Measurements from ENCODE around the gene RBMS3. TPM values are rescaled to one million over a fixed set of nuclear protein-coding genes. Genes with fewer than 3 reads are reported as not detected.
"Not testable (repeated sequence)": the region's sequence is repeated elsewhere in the genome, so short reads cannot be mapped to it uniquely, and the experiment has no call there.

Gene RBMS3
- total and polyA plus RNA-seq, 4 donors, result 4.8 to 117 (median 29.4) TPM

DNA sequence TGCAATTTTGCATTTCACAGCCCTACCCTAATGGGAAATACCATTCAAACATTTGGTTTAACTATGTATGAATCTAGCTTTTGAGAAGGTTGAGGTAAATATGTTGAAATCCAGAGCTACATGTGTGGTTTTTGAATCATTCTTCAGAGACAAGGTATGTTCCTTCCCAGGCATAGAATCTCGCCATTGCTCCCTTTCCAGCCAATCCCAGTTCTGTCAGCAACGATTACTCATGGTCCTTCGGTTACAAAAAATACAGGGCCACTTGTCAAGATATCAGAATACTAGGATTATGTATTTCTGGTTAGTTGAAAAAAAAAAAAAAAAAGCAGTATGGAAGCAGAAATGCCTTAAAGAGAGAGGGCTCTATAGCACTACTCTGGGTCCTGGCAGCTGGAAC is 182.4 kb downstream of the RBMS3 start:
- no peak for ATAC-seq (ENCODE audit: insufficient read depth, low FRiP score)
- Histone ChIP-seq H3K27me3 (ENCODE audit: control insufficient read depth in 3 of 3, insufficient read depth in 3 of 3, low read length in 2 of 3) (no peaks in the 10 kb centered on the region), H3K36me3 (ENCODE audit: control insufficient read depth in 4 of 4, insufficient read depth in 4 of 4, low read length in 4 of 4) (no peaks in the 10 kb centered on the region), H3K4me1 (ENCODE audit: control insufficient read depth in 5 of 5, insufficient read depth in 5 of 5, low read length in 5 of 5) (peaks cover 0 to 9% (median 2%) of the 10 kb centered on the region in 5 donors), H3K9me3 (ENCODE audit: control insufficient read depth in 4 of 4, insufficient read depth in 3 of 4, low read length in 3 of 4) (no peaks in the 10 kb centered on the region), H3K27ac (ENCODE audit: low read depth in 1 of 2, low read length in 1 of 2) (no peak overlapping the region), H3K9ac (ENCODE audit: insufficient read depth in 1 of 2, low read length in 2 of 2) (no peak overlapping the region), H3K4me3 (no peak overlapping the region)
- DNase-seq, result no peak
- no peak for TF ChIP-seq CTCF (IDR thresholded peaks at IDR 0.05; ENCODE audit: control extremely low read depth, extremely low read depth)
- WGBS, 2 donors, result 91 to 96% methylated on average over 3 of the region's 3 CpGs

- DNase-seq (no peak), ATAC-seq (ENCODE audit: insufficient read depth, low FRiP score) (no peak)
- peaks cover 0 to 9% (median 2%) of the 10 kb centered on the region in 5 donors for H3K4me1 ChIP-seq (ENCODE audit: control insufficient read depth in 5 of 5, insufficient read depth in 5 of 5, low read length in 5 of 5)
- no peak overlapping the region for H3K4me3 ChIP-seq
- H3K27me3 ChIP-seq (ENCODE audit: control insufficient read depth in 3 of 3, insufficient read depth in 3 of 3, low read length in 2 of 3), result no peaks in the 10 kb centered on the region
- TF ChIP-seq CTCF (IDR thresholded peaks at IDR 0.05; ENCODE audit: control extremely low read depth, extremely low read depth), result no peak
- H3K36me3 ChIP-seq (ENCODE audit: control insufficient read depth in 4 of 4, insufficient read depth in 4 of 4, low read length in 4 of 4), result no peaks in the 10 kb centered on the region
- no peak overlapping the region for H3K9ac ChIP-seq (ENCODE audit: insufficient read depth in 1 of 2, low read length in 2 of 2)
- H3K27ac ChIP-seq (ENCODE audit: low read depth in 1 of 2, low read length in 1 of 2), result no peak overlapping the region
- WGBS, 2 donors, result 42 to 68% methylated on average over 2 of the region's 2 CpGs
- H3K9me3 ChIP-seq (ENCODE audit: control insufficient read depth in 4 of 4, insufficient read depth in 3 of 4, low read length in 3 of 4), result no peaks in the 10 kb centered on the region
Measured at GRCh38 chr3:29465836-29466235, 185.0 kb downstream of the RBMS3 start.

GRCh38 chr3:29466442-29466841 is 185.6 kb downstream of the RBMS3 start:
- Histone ChIP-seq H3K27ac (ENCODE audit: low read depth in 1 of 2, low read length in 1 of 2) (no peak overlapping the region), H3K4me1 (ENCODE audit: control insufficient read depth in 5 of 5, insufficient read depth in 5 of 5, low read length in 5 of 5) (peaks cover 0 to 9% (median 2%) of the 10 kb centered on the region in 5 donors), H3K36me3 (ENCODE audit: control insufficient read depth in 4 of 4, insufficient read depth in 4 of 4, low read length in 4 of 4) (no peaks in the 10 kb centered on the region), H3K9ac (ENCODE audit: insufficient read depth in 1 of 2, low read length in 2 of 2) (no peak overlapping the region), H3K27me3 (ENCODE audit: control insufficient read depth in 3 of 3, insufficient read depth in 3 of 3, low read length in 2 of 3) (no peaks in the 10 kb centered on the region), H3K4me3 (no peak overlapping the region), H3K9me3 (ENCODE audit: control insufficient read depth in 4 of 4, insufficient read depth in 3 of 4, low read length in 3 of 4) (no peaks in the 10 kb centered on the region)
- DNase-seq, result no peak
- no peak for TF ChIP-seq CTCF (IDR thresholded peaks at IDR 0.05; ENCODE audit: control extremely low read depth, extremely low read depth)
- no peak for ATAC-seq (ENCODE audit: insufficient read depth, low FRiP score)
- 61 to 77% methylated on average over 2 of the region's 2 CpGs for WGBS, 2 donors

DNA sequence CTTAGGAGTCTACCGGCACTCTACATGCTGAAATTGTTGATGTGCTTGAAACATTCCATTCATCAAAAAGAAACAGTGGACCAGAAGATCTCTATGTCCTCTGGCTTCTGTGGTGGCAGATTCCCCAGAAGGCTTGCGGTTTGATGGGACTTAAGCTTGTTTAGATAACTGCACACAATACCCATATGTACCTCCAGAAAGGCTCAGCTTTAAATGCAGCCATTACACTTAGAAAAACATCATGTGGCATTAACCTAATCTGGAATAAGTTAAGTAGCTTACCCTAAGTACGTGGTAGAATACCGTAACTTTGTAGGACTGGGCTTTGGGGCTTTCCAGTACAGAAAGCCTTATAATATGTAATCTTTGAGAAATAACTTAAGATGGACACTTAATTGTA is 187.3 kb downstream of the RBMS3 start:
- Histone ChIP-seq H3K27me3 (ENCODE audit: control insufficient read depth in 3 of 3, insufficient read depth in 3 of 3, low read length in 2 of 3) (no peaks in the 10 kb centered on the region), H3K4me3 (no peak overlapping the region), H3K36me3 (ENCODE audit: control insufficient read depth in 4 of 4, insufficient read depth in 4 of 4, low read length in 4 of 4) (no peaks in the 10 kb centered on the region), H3K9ac (ENCODE audit: insufficient read depth in 1 of 2, low read length in 2 of 2) (no peak overlapping the region), H3K4me1 (ENCODE audit: control insufficient read depth in 5 of 5, insufficient read depth in 5 of 5, low read length in 5 of 5) (peaks cover 0 to 9% (median 2%) of the 10 kb centered on the region in 5 donors), H3K27ac (ENCODE audit: low read depth in 1 of 2, low read length in 1 of 2) (no peak overlapping the region), H3K9me3 (ENCODE audit: control insufficient read depth in 4 of 4, insufficient read depth in 3 of 4, low read length in 3 of 4) (peaks cover 0 to 2% (median 0%) of the 10 kb centered on the region in 4 donors)
- ATAC-seq (ENCODE audit: insufficient read depth, low FRiP score), result no peak
- TF ChIP-seq CTCF (IDR thresholded peaks at IDR 0.05; ENCODE audit: control extremely low read depth, extremely low read depth), result no peak
- WGBS, 2 donors, result 95% methylated on average over 4 of the region's 4 CpGs
- DNase-seq, result no peak

DNA sequence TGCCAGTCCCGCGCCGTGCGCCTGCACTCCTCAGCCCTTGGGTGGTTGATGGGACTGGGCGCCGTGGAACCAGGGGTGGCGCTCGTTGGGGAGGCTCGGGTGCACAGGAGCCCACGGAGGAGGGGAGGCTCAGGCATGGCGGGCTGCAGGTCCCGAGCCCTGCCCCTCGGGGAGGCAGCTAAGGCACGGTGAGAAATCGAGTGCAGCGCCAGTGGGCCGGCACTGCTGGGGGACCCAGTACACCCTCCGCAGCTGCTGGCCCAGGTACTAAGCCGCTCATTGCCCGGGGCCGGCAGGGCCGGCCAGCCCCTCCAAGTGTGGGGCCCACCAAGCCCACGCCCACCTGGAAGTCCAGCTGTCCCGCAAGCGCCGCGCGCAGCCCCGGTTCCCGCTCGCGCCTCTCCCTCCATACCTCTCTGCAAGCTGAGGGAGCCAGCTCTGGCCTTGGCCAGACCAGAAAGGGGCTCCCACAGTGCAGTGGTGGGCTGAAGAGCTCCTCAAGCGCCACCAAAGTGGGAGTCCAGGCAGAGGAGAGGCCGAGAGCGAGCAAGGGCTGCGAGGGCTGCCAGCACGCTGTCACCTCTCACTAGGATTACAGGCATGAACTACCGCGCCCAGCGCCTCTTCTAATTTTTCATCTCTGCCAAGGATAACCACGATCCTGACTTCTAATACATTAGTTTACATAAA is 192.8 kb downstream of the RBMS3 start:
- 87 to 93% methylated on average over 36 to 41 of the region's 41 CpGs for WGBS, 2 donors
- H3K4me1 ChIP-seq (ENCODE audit: control insufficient read depth in 5 of 5, insufficient read depth in 5 of 5, low read length in 5 of 5); ATAC-seq (ENCODE audit: insufficient read depth, low FRiP score); H3K36me3 ChIP-seq (ENCODE audit: control insufficient read depth in 4 of 4, insufficient read depth in 4 of 4, low read length in 4 of 4); H3K9ac ChIP-seq (ENCODE audit: insufficient read depth in 1 of 2, low read length in 2 of 2); H3K27ac ChIP-seq (ENCODE audit: low read depth in 1 of 2, low read length in 1 of 2); H3K4me3 ChIP-seq; H3K9me3 ChIP-seq (ENCODE audit: control insufficient read depth in 4 of 4, insufficient read depth in 3 of 4, low read length in 3 of 4); DNase-seq; H3K27me3 ChIP-seq (ENCODE audit: control insufficient read depth in 3 of 3, insufficient read depth in 3 of 3, low read length in 2 of 3): not testable (repeated sequence)

Data from lung (tissue), 12 donors.